Gastroesophageal sphincter (tissue), 4 donors: ENCODE measurements around the gene KIF13A. TPM values are rescaled to one million over a fixed set of nuclear protein-coding genes. Genes with fewer than 3 reads are reported as not detected.
"Not testable (repeated sequence)": the region's sequence is repeated elsewhere in the genome, so short reads cannot be mapped to it uniquely, and the experiment has no call there.

Experiments
- ATAC-seq: fragments of 150-250 bp; one replicate; pipeline ENCODE4 v1.9.1; 2016; ENCODE audit warnings: mild to moderate bottlenecking, moderate library complexity
- H3K27ac ChIP-seq, 4 donors: fragments of 200-600 bp; sonication (generic) in 3 of 4; 1 replicate in 3 of 4; 2 replicates in 1 of 4; pipeline ENCODE4 v1.5.1; 2016 to 2019
- H3K27me3 ChIP-seq: fragments of 200-600 bp; sonication (generic); one replicate; pipeline ENCODE4 v1.5.1; 2019
- H3K36me3 ChIP-seq, 2 donors: fragments of 200-600 bp; sonication (generic); one replicate each; pipeline ENCODE4 v1.5.1; 2019; ENCODE audit warnings: control low read depth in 1 of 2
- H3K4me1 ChIP-seq, 3 donors: fragments of 200-600 bp; sonication (generic); 1 replicate in 2 of 3; 2 replicates in 1 of 3; pipeline ENCODE4 v1.5.1; 2016 to 2019; ENCODE audit warnings: control low read depth in 2 of 3
- H3K4me3 ChIP-seq, 2 donors: fragments of 200-600 bp; sonication (generic); one replicate each; pipeline ENCODE4 v1.5.1; 2019; ENCODE audit warnings: mild to moderate bottlenecking in 1 of 2, moderate library complexity in 1 of 2
- H3K9me3 ChIP-seq, 3 donors: fragments of 200-600 bp; sonication (generic); one replicate each; pipeline ENCODE4 v1.5.1; 2017 to 2019; ENCODE audit warnings: control low read depth in 2 of 3
- EP300 ChIP-seq: sonication (generic); formaldehyde crosslinking; IDR thresholded peaks from one replicate; pipeline ENCODE4 v1.6.1; 2017; ENCODE audit warnings: antibody characterized with exemption, mild to moderate bottlenecking
- POLR2A ChIP-seq, 2 donors: fragments of 450-650 bp; IDR thresholded peaks; one replicate each; pipeline ENCODE4 v1.6.1; 2017; ENCODE audit warnings: antibody characterized with exemption in 2 of 2, mild to moderate bottlenecking in 2 of 2, moderate library complexity in 1 of 2
- POLR2AphosphoS5 ChIP-seq: sonication (generic); formaldehyde crosslinking; IDR thresholded peaks from one replicate; pipeline ENCODE4 v1.6.1; 2017; ENCODE audit warnings: antibody characterized with exemption
- WGBS, 2 donors: methylation state at CpG; one replicate each; pipeline ENCODE4 v1.1.5; 2018; ENCODE audit warnings: low coverage in 1 of 2; 5-methylcytosine and 5-hydroxymethylcytosine counted together
- total RNA-seq, 4 donors: library from RNA; depleted of rRNA; stranded (reverse); fragments of >200 nt; gene quantifications; one replicate each; pipeline ENCODE4 v1.1.0, GENCODE V29; 2016
- TF ChIP-seq, protein P1 (sequence below), 4 experiments: fragments of 200-600 bp in 2 of 4; fragments of 450-650 bp in 2 of 4; sonication (generic) in 1 of 4; IDR thresholded peaks; one replicate each; pipeline ENCODE4 v1.5.1; 2017 to 2019; ENCODE audit warnings: antibody characterized with exemption in 4 of 4, mild to moderate bottlenecking in 2 of 4, moderate library complexity in 2 of 4

Gene KIF13A
- total RNA-seq, 4 donors from 2014 or later, result 67.7 to 98.9 (median 84.1) TPM

DNA sequence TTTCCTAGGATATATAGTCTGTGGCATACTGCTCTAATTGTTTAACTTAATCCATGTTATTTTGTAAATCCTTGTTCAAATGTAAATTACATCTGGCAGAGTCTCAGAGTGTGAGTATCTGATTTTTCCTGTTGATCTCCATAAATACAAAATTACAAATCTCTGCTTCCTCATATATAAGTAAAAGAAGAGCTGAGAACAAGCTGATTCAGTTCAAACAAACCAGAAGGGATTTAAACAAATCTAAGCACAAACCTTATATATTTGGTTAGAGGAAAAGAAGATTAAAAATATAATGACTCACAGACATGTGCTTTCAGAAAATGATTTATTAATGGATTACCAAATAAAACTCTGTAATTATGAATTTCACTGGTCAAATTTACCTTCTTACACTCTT is 37.3 kb downstream of the KIF13A start:
- Histone ChIP-seq H3K36me3 (no peaks in the 10 kb centered on the region), H3K27me3 (no peaks in the 10 kb centered on the region), H3K4me3 (no peak overlapping the region), H3K27ac (peak overlapping the region in 2 of 4 donors; percentile 16 to 17), H3K9me3 (no peaks in the 10 kb centered on the region), H3K4me1 (peaks cover 3 to 56% (median 13%) of the 10 kb centered on the region in 3 donors)
- no peak for TF ChIP-seq POLR2A (IDR thresholded peaks at IDR 0.05)
- TF ChIP-seq, protein P1, sequence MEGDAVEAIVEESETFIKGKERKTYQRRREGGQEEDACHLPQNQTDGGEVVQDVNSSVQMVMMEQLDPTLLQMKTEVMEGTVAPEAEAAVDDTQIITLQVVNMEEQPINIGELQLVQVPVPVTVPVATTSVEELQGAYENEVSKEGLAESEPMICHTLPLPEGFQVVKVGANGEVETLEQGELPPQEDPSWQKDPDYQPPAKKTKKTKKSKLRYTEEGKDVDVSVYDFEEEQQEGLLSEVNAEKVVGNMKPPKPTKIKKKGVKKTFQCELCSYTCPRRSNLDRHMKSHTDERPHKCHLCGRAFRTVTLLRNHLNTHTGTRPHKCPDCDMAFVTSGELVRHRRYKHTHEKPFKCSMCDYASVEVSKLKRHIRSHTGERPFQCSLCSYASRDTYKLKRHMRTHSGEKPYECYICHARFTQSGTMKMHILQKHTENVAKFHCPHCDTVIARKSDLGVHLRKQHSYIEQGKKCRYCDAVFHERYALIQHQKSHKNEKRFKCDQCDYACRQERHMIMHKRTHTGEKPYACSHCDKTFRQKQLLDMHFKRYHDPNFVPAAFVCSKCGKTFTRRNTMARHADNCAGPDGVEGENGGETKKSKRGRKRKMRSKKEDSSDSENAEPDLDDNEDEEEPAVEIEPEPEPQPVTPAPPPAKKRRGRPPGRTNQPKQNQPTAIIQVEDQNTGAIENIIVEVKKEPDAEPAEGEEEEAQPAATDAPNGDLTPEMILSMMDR (IDR thresholded peaks at IDR 0.05), result no peak
- TF ChIP-seq EP300, result no peak
- TF ChIP-seq POLR2AphosphoS5, result no peak
- ATAC-seq, result no peak

DNA sequence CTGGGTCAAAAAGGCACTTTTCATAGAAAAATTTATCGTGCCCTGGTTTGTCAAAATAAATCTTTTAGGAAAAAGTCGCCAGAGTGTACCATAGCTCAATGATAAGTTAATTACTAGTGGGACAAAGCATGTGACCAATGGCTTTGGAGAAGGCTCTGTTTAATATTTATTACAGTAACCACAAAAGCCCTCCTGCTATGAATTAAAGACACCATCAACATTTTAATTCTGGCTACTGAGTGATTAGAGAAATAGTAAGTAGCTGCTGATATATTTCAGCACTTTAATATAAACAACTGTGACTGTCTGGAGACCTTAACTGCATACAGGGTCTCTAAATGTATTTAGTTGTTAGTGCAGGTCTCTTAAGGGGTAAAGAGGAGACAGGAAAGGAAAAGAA is 38.3 kb downstream of the KIF13A start:
- peaks cover 4 to 65% (median 13%) of the 10 kb centered on the region in 3 donors for H3K4me1 ChIP-seq
- H3K36me3 ChIP-seq, result no peaks in the 10 kb centered on the region
- H3K9me3 ChIP-seq, result no peaks in the 10 kb centered on the region
- WGBS, 2 donors, result 83% methylated on average over 2 of the region's 2 CpGs
- H3K4me3 ChIP-seq, result no peak overlapping the region
- ATAC-seq, result no peak
- TF ChIP-seq, protein P1 (IDR thresholded peaks at IDR 0.05), result no peak
- TF ChIP-seq EP300 (no peak), POLR2A (IDR thresholded peaks at IDR 0.05) (no peak), POLR2AphosphoS5 (no peak)
- H3K27ac ChIP-seq, result peak overlapping the region in 2 of 4 donors; percentile 33 to 48
- H3K27me3 ChIP-seq, result no peaks in the 10 kb centered on the region

DNA sequence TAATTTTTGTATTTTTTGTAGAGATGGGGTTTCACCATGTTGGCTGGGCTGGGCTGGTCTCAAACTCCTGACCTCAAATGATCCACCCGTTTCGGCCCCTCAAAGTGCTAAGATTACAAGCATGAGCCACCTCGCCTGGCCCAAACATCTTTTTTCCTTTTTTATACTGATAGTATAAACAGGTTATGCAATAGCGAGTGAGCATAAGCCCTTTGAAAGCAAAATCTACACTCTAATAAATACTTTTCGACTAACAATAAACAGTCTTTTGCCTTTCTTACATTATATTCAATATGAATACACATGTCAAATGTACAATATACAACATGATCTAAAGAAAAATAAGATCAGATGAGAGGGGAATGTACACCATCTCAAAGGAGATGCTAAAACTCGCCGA is 38.7 kb downstream of the KIF13A start:
- no peak for ATAC-seq

DNA sequence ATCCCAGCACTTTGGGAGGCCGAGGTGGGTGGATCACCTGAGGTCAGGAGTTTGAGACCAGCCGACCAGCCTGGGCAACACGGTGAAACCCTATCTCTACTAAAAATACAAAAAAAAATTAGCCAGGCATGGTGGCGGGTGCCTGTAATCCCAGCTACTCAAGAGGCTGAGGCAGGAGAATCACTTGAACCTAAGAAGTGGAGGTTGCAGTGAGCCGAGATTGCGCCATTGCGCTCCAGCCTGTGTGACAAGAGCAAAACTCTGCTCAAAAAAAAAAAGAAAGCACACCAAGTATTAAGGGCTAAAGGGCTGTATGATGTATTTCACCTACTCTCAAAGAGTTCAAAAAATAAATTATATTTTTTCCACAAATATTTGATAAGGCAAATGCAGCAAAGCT is 39.9 kb downstream of the KIF13A start:
- not testable (repeated sequence) for ATAC-seq, H3K36me3 ChIP-seq, H3K9me3 ChIP-seq, H3K27me3 ChIP-seq, H3K4me3 ChIP-seq
- peak overlapping the region in 1 of 4 donors; percentile 48 for H3K27ac ChIP-seq
- 94 to 96% methylated on average over 4 of the region's 7 CpGs for WGBS, 2 donors
- peaks cover 6 to 81% (median 13%) of the 10 kb centered on the region in 3 donors for H3K4me1 ChIP-seq

More for the DNA sequence above, 38.7 kb downstream of the KIF13A start:
- Histone ChIP-seq H3K27ac (peak overlapping the region in 1 of 4 donors; percentile 48), H3K27me3 (no peaks in the 10 kb centered on the region), H3K36me3 (no peaks in the 10 kb centered on the region), H3K4me1 (peaks cover 6 to 69% (median 13%) of the 10 kb centered on the region in 3 donors), H3K4me3 (no peak overlapping the region), H3K9me3 (no peaks in the 10 kb centered on the region)
- TF ChIP-seq POLR2A (IDR thresholded peaks at IDR 0.05) (no peak), EP300 (no peak), POLR2AphosphoS5 (no peak)
- TF ChIP-seq, protein P1 (IDR thresholded peaks at IDR 0.05), result no peak
- WGBS, 2 donors, result 44 to 52% methylated on average over 5 to 7 of the region's 7 CpGs

DNA sequence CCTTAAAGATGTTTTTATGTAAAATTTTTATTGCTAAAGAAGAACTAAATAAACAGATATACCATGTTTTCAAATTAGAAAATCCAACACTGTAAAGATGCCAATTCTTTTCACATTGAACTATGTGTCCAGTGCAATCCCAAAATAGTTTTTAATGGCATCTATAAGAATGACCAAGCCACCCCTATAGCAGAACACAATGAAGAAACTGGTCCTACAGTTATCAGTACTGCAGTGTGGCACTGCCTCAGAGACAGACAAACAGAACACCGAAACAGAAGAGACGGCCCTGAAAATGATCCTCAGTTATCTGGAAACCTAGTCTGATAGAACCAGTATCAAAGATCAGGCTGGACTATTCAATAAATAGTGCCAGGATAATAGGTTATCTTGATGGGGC is 41.9 kb downstream of the KIF13A start:
- TF ChIP-seq, protein P1 (IDR thresholded peaks at IDR 0.05), result no peak
- TF ChIP-seq POLR2A (IDR thresholded peaks at IDR 0.05), result no peak
- no peak for TF ChIP-seq POLR2AphosphoS5
- TF ChIP-seq EP300, result no peak
- no peak for ATAC-seq
- Histone ChIP-seq H3K36me3 (no peaks in the 10 kb centered on the region), H3K4me1 (peaks cover 6 to 83% (median 13%) of the 10 kb centered on the region in 3 donors), H3K27me3 (no peaks in the 10 kb centered on the region), H3K27ac (peak overlapping the region in 1 of 4 donors; percentile 32), H3K4me3 (no peak overlapping the region), H3K9me3 (no peaks in the 10 kb centered on the region)
- 60 to 69% methylated on average over 2 of the region's 2 CpGs for WGBS, 2 donors
